Colonic mucosa (tissue), 4 donors: ENCODE measurements around the gene NKAIN2. TPM values are rescaled to one million over a fixed set of nuclear protein-coding genes. Genes with fewer than 3 reads are reported as not detected.

Experiments
- DNase-seq: peaks from one replicate; pipeline ENCODE4 v3.0.0-alpha.2; 2020
- H3K27ac ChIP-seq: fragments of 200-600 bp; one replicate; pipeline ENCODE4 v1.8.0; 2021
- H3K27me3 ChIP-seq: fragments of 200-600 bp; one replicate; pipeline ENCODE4 v1.8.0; 2021
- H3K36me3 ChIP-seq: fragments of 200-600 bp; one replicate; pipeline ENCODE4 v1.8.0; 2021
- H3K4me1 ChIP-seq: fragments of 200-600 bp; one replicate; pipeline ENCODE4 v1.8.0; 2021; ENCODE audit warnings: mild to moderate bottlenecking
- H3K4me3 ChIP-seq: fragments of 200-600 bp; one replicate; pipeline ENCODE4 v1.8.0; 2021
- H3K9ac ChIP-seq, 2 donors: one replicate each; pipeline ENCODE4 v1.7.0; 2013; ENCODE audit warnings: control low read depth in 2 of 2, low read depth in 2 of 2, low read length in 2 of 2
- H3K9me3 ChIP-seq: fragments of 200-600 bp; one replicate; pipeline ENCODE4 v1.8.0; 2021
- CTCF ChIP-seq: fragments of 200-600 bp; IDR thresholded peaks from one replicate; pipeline ENCODE4 v1.8.0; 2022; ENCODE audit warnings: antibody characterized with exemption, mild to moderate bottlenecking
- intact Hi-C: fragments of 100-400 bp; cut with DNase I; formaldehyde crosslinking; loops from one replicate; pipeline ENCODE4 v1.14.1; 2022
- total RNA-seq, 2 donors: library from RNA; stranded (reverse); fragmentation: NEBNext Ultra II Directional in 1 of 2; extraction: Animal tissue kit (Norgen Biotek cat#: 25700) in 1 of 2; gene quantifications; one replicate each; pipeline ENCODE4 v1.2.1, GENCODE V29; 2021
- donor health status: healthy.
- donor health status: DM: no; HTN: no; CAD: no.
- donor health status: DM: no; HTN: no; CAD: no.

Gene NKAIN2
- total RNA-seq, 2 donors from 2014 or later, result 0.21 TPM; not detected in 1

GRCh38 chr6:123784330-123784729, 19.3 kb upstream of the NKAIN2 start:
- Histone ChIP-seq H3K9ac (no peak overlapping the region), H3K9me3 (no peaks in the 10 kb centered on the region), H3K4me3 (no peak overlapping the region), H3K27me3 (no peaks in the 10 kb centered on the region), H3K27ac (no peak overlapping the region), H3K4me1 (no peaks in the 10 kb centered on the region), H3K36me3 (no peaks in the 10 kb centered on the region)
- no peak for TF ChIP-seq CTCF
- DNase-seq, result no peak
- intact Hi-C loops, result no loop called here

- Histone ChIP-seq H3K9ac (no peak overlapping the region), H3K4me1 (no peaks in the 10 kb centered on the region), H3K27me3 (no peaks in the 10 kb centered on the region), H3K4me3 (no peak overlapping the region), H3K9me3 (no peaks in the 10 kb centered on the region), H3K36me3 (no peaks in the 10 kb centered on the region), H3K27ac (no peak overlapping the region)
- TF ChIP-seq CTCF, result no peak
- DNase-seq, result no peak
- intact Hi-C loops, result no loop called here
Observed at GRCh38 chr6:123785039-123785438, 18.6 kb upstream of the NKAIN2 start.

GRCh38 chr6:123788319-123788718, 15.3 kb upstream of the NKAIN2 start:
- Histone ChIP-seq H3K4me3 (no peak overlapping the region), H3K4me1 (no peaks in the 10 kb centered on the region), H3K9ac (no peak overlapping the region), H3K36me3 (no peaks in the 10 kb centered on the region), H3K27ac (no peak overlapping the region), H3K27me3 (no peaks in the 10 kb centered on the region), H3K9me3 (no peaks in the 10 kb centered on the region)
- no peak for TF ChIP-seq CTCF
- DNase-seq, result no peak
- intact Hi-C loops, result no loop called here

GRCh38 chr6:123794190-123794589, 9.5 kb upstream of the NKAIN2 start:
- Histone ChIP-seq H3K27ac (no peak overlapping the region), H3K9ac (no peak overlapping the region), H3K36me3 (no peaks in the 10 kb centered on the region), H3K4me3 (no peak overlapping the region), H3K4me1 (no peaks in the 10 kb centered on the region), H3K27me3 (no peaks in the 10 kb centered on the region), H3K9me3 (no peaks in the 10 kb centered on the region)
- TF ChIP-seq CTCF, result no peak
- no peak for DNase-seq
- intact Hi-C loops, result no loop called here

- H3K36me3 ChIP-seq, result no peaks in the 10 kb centered on the region
- H3K27ac ChIP-seq, result no peak overlapping the region
- no peaks in the 10 kb centered on the region for H3K9me3 ChIP-seq
- no peak overlapping the region for H3K9ac ChIP-seq
- intact Hi-C loops, result no loop called here
- DNase-seq, result no peak
- H3K4me3 ChIP-seq, result no peak overlapping the region
- TF ChIP-seq CTCF, result no peak
- H3K4me1 ChIP-seq, result no peaks in the 10 kb centered on the region
- no peaks in the 10 kb centered on the region for H3K27me3 ChIP-seq
Observed at GRCh38 chr6:123794799-123795198, 8.9 kb upstream of the NKAIN2 start.

GRCh38 chr6:123801067-123801466, 2.6 kb upstream of the NKAIN2 start:
- H3K9ac ChIP-seq, result no peak overlapping the region
- H3K36me3 ChIP-seq, result no peaks in the 10 kb centered on the region
- peaks cover 23% of the 10 kb centered on the region for H3K27me3 ChIP-seq
- peaks cover 5% of the 10 kb centered on the region for H3K4me1 ChIP-seq
- DNase-seq, result no peak
- TF ChIP-seq CTCF, result no peak
- no peak overlapping the region for H3K4me3 ChIP-seq
- intact Hi-C loops, result no loop called here
- H3K27ac ChIP-seq, result no peak overlapping the region
- no peaks in the 10 kb centered on the region for H3K9me3 ChIP-seq
